Hepatic stellate cell (primary cell): ENCODE results near the gene PTPRQ.
"Not testable (repeated sequence)": the region's sequence is repeated elsewhere in the genome, so short reads cannot be mapped to it uniquely, and the experiment has no call there.

Experiments
- DNase-seq: peaks from one replicate; pipeline ENCODE4 v3.0.0; 2011; ENCODE audit warnings: low spot score

PTPRQ gene

GRCh38 chr12:80470403-80470802 is 26.4 kb downstream of the PTPRQ start:
- DNase-seq, result no peak

GRCh38 chr12:80472236-80472635 is 28.2 kb downstream of the PTPRQ start:
- no peak for DNase-seq

GRCh38 chr12:80472911-80473500 is 29.0 kb downstream of the PTPRQ start:
- DNase-seq, result peak; percentile 8

GRCh38 chr12:80477521-80478145 is 33.6 kb downstream of the PTPRQ start:
- DNase-seq, result not testable (repeated sequence)

GRCh38 chr12:80484746-80485145 is 40.7 kb downstream of the PTPRQ start:
- no peak for DNase-seq

- no peak for DNase-seq
These were observed 41.4 kb downstream of the PTPRQ start for GRCh38 chr12:80485222-80485987.

- no peak for DNase-seq
These were observed 46.3 kb downstream of the PTPRQ start for GRCh38 chr12:80490329-80490728.

GRCh38 chr12:80491166-80491565 is 47.1 kb downstream of the PTPRQ start:
- no peak for DNase-seq

GRCh38 chr12:80493466-80493865 is 49.4 kb downstream of the PTPRQ start:
- no peak for DNase-seq

- DNase-seq, result no peak
These were observed 50.8 kb downstream of the PTPRQ start for GRCh38 chr12:80494836-80495235.

- DNase-seq, result no peak
These were observed 54.2 kb downstream of the PTPRQ start for GRCh38 chr12:80498059-80498728.

- no peak for DNase-seq
These were observed 60.5 kb downstream of the PTPRQ start for GRCh38 chr12:80504389-80505163.

GRCh38 chr12:80509781-80510556 is 65.9 kb downstream of the PTPRQ start:
- DNase-seq, result peak; percentile 18

- no peak for DNase-seq
These were observed 68.7 kb downstream of the PTPRQ start for GRCh38 chr12:80512781-80513180.

GRCh38 chr12:80513211-80513610 is 69.2 kb downstream of the PTPRQ start:
- no peak for DNase-seq

GRCh38 chr12:80517655-80518054 is 73.6 kb downstream of the PTPRQ start:
- no peak for DNase-seq

GRCh38 chr12:80531646-80532045 is 87.6 kb downstream of the PTPRQ start:
- DNase-seq, result no peak

- DNase-seq, result no peak
These were observed 95.0 kb downstream of the PTPRQ start for GRCh38 chr12:80539029-80539428.

- no peak for DNase-seq
These were observed 105.3 kb downstream of the PTPRQ start for GRCh38 chr12:80549298-80549697.

- DNase-seq, result peak; percentile 44
These were observed 107.9 kb downstream of the PTPRQ start for GRCh38 chr12:80551897-80552296.

- peak; percentile 52 for DNase-seq
These were observed 109.3 kb downstream of the PTPRQ start for GRCh38 chr12:80553316-80553715.
